Occipital lobe (tissue), 2 donors: ENCODE measurements around the gene CCDC127. TPM values are rescaled to one million over a fixed set of nuclear protein-coding genes. Genes with fewer than 3 reads are reported as not detected.

Experiments
- DNase-seq: peaks from one replicate; lab custom pipeline; 2025; lab: John Stamatoyannopoulos, UW
- total RNA-seq: library from RNA; depleted of rRNA; stranded (reverse); fragments of >200 nt; gene quantifications from one replicate; pipeline ENCODE4 v1.2.3, GENCODE V29; 2014

CCDC127 gene
- total RNA-seq, 1 donor from 2014 or later: 6.7 TPM

DNA sequence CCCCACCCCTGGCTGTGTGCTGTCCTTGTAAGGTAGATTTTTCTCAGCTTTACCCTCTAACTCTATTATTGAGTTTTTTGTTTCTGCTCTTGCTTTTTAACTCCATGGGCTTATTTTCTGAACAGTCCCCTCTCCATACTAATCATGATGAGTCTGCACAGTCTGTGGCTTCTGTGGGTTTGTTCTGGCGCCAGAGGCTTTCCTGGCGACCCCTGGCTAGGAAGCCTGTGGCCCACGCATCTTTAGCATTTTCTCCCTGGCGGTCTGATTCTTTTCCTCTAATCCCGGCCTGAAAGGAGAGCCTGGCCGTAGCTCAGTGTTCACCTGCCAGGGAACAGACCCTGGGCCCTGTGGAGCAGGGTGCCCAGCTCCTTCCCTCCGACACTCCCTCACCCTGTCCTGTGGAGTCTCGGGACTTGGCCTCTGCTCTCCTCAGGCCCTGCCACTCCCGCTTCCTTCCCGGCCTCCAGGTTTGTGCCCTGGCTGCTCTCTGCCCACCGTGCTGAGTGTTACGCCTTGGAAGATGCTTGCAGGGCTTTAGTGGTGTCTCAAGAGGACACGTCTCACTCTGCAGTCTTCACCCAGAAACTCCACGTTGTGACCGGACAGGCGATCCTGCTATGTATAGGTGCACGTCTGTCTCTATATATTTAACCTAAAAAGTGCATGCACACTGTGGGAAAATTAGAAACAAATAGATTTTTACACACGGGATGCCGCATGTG is 58.3 kb downstream of the CCDC127 start:
- DNase-seq: no peak

DNA sequence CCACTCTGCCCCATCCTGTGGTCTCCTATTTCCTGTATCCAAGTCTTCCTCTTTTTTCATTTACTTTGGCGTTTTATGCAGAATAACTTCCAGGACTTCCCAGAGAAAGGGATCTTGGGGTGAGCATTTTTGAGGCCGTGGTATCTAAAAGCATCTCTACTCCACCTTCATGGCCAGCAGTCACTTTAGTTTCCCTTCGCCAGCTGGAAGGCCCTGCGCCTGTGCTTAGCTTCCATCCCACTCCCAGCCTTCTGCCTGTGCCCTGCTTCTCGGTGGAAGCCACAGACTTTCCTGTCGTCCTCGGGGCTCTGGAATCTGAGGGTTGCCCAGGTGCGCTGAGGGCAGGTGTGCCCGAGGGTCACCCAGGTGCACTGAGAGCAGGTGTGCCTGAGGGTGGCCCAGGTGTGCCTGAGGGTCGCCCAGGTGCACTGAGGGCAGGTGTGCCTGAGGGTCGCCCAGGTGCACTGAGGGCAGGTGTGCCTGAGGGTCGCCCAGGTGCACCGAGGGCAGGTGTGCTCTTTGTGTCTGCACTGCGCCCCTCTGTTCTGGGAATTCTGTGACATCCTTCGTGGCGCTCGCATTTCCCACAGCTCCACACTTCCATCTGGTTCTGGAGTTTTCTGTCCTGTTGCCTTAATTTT is 59.0 kb downstream of the CCDC127 start:
- DNase-seq: no peak

GRCh38 chr5:157801-158200 is 60.2 kb downstream of the CCDC127 start:
- DNase-seq: no peak

DNA sequence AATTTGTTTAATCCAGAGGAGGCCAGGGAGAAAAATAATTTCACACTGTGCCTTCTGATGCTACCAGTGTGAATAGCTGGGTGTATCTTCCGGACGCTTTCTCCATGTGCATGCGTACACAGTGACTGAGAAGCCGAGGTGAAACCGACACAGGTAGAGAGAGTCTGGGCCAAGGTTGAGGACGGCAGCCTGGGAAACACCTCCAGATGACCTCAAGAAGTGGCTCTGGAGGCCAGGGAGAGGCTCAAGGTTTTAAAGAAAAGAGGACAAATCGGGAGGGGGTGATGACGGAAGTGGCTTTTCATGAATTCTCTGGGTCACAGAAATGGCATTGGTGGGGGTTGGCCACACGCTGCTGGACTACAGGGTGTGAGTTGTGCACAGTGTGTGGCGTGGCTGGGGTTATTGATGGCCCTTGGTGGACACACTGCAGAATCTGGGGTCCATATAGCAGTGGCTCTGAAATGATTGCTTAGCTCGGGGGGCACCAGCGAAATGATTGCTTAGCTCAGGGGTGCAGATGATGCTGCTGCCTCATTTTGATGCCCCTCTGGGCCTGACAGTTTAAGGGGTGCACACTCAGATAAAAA is 60.7 kb downstream of the CCDC127 start:
- no peak for DNase-seq

DNA sequence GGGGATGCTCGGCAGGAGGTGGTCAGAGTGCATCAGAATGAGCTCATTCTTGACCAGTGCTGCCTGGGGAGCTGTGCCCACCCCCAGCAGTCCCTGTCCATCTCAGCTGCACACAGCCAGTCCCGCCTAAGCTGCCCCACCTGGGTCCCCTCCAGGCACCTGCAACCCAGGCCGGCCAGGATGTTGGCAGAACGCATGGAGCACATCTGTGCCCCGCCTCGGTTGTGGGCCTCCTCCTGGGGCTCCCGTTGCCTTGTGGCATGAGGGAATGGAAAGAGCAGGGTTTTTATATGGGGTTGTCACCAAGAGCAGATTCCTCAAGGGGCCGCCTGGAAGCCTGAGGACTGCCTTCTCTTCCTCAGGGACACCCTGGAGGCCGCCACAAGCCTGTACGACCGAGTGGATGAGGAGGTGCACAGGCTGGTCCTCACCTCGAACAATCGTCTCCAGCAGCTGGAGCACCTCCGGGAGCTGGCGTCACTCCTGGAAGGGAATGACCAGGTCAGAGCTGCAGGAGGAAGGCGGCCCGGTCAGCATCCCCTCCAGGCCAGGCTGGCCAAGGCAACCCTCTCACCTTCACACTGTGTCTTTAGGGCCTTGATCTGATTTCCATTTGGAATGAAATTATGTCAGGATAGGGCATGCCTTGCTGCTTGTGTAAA is 61.4 kb downstream of the CCDC127 start:
- no peak for DNase-seq

- DNase-seq: no peak
Observed at GRCh38 chr5:155651-156410, 62.1 kb downstream of the CCDC127 start.

DNA sequence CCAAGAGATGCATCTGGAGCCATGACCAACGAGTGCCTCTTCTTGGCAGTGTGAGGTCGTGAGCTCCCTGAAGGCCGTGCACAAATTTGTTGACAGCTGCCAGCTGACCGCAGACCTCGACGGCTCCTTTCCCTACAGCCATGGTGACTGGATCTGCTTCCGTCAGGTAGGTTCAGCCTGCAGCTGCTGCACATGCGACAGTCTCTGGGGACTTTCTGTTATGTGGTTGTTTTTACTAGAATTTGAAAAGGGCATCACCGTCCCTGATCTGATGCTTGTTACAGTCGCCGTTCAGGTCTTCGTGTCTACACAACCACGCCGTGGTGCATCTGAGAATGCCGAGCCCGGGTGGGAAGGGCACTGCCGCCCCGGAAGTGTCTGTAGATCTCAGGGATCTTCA is 63.1 kb downstream of the CCDC127 start:
- no peak for DNase-seq

DNA sequence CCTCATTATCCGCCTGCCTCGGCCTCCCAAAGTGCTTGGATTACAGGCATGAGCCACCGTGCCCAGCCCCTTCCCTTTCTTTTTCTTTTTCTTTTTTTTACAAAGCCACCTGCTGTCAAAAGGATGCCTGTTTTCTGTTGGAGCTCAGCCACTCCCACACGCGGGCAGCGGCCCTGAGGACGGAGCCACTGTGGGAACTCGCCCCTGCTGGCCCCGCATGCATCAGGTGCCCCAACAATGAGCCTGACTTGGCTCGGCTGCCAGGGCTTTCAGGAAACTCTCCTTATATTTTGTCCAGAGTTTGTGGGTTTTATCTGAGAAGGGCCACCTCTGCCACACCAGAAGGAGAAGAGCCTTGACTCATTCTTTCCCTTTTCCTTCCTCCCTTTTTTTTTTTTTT is 63.7 kb downstream of the CCDC127 start:
- DNase-seq: no peak

- no peak for DNase-seq
Observed at GRCh38 chr5:153256-153655, 64.7 kb downstream of the CCDC127 start.

- DNase-seq: no peak
Observed at GRCh38 chr5:152077-152476, 65.9 kb downstream of the CCDC127 start.

DNA sequence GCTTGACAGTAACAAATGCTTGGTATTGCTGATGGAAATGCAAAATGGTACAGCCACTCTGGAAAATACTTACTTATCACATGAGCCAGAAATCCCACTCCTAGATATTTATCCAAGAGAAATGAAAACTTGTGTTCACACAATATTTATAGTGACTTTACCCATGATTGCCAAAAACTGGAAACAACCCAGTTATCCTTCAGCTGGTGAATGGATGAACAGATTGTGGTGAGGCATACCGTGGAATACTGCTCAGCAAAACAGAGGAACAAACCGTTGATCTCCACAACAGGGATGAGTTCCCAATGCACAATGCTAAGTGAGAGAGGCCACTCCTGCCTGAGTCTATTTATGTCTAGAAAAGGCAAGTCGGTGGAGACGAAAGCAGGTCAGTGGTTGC is 67.2 kb downstream of the CCDC127 start:
- no peak for DNase-seq

GRCh38 chr5:149745-150485 is 68.0 kb downstream of the CCDC127 start:
- no peak for DNase-seq

DNA sequence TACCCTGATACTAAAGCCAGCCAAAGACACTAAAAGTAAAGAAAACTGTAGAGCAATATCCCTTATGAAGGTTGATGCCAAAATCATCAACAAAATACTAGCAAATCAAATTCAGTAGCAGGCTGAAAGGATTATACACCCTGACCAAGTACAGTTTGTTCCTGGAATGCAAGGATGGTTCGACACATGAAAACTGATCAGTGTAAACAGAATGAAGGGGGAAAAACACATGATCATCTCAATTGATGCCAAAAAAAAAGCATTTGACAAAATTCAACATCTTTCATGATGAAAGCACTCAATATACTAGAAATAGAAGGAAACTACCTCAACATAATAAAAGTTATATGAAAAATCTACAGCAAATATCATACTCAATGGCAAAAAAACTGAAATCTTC is 70.2 kb downstream of the CCDC127 start:
- no peak for DNase-seq

Other genes starting within 250 kb of the CCDC127 start
- 6.2 TPM for gene PLEKHG4B, start 126.0 kb downstream of the CCDC127 start, total RNA-seq
- not detected for gene LRRC14B, start 26.7 kb downstream of the CCDC127 start, total RNA-seq
- gene SDHA, start 167 bp upstream of the CCDC127 start, total RNA-seq: 74.4 TPM
- 63.9 TPM for gene PDCD6, start 53.5 kb upstream of the CCDC127 start, total RNA-seq
- gene AHRR, start 103.6 kb upstream of the CCDC127 start, total RNA-seq: 1.4 TPM
- gene EXOC3, start 225.0 kb upstream of the CCDC127 start, total RNA-seq: 21.5 TPM